Measurements from ENCODE around the gene STX1B. TPM values are rescaled to one million over a fixed set of nuclear protein-coding genes. Genes with fewer than 3 reads are reported as not detected.
A peak's percentile ranks its signal among the peaks of the same experiment; 100 is the strongest.

Gene STX1B
- total RNA-seq, 3 donors from 2014 or later (not counting 1 experiment from before 2014, with no cell fraction given) = 0.14 to 1.6 (median 0.32) TPM

GRCh38 chr16:31029272-31029671 is 18.8 kb upstream of the STX1B start:
- Histone ChIP-seq H3K4me1 (ENCODE audit: control insufficient read depth, insufficient read depth, low read length) (peaks cover 16% of the 10 kb centered on the region), H3K27ac (ENCODE audit: low read length) (no peak overlapping the region), H3K27me3 (ENCODE audit: control insufficient read depth, insufficient read depth, low read length) (no peaks in the 10 kb centered on the region), H3K9me3 (ENCODE audit: control insufficient read depth, insufficient read depth, low read length) (no peaks in the 10 kb centered on the region), H3K36me3 (ENCODE audit: control insufficient read depth, insufficient read depth, low read length) (no peaks in the 10 kb centered on the region), H3K4me3 (ENCODE audit: low read length) (no peak overlapping the region)
- ATAC-seq (no peak), DNase-seq (no peak)
- H3K27me3 Mint-ChIP-seq (ENCODE audit: low read depth in 2 of 2) = no peaks in the 10 kb centered on the region
- no peak overlapping the region for H3K27ac Mint-ChIP-seq
- H3K9me3 Mint-ChIP-seq = no peaks in the 10 kb centered on the region
- H3K36me3 Mint-ChIP-seq = no peaks in the 10 kb centered on the region
- intact Hi-C loops (cut with micrococcal nuclease) = no loop called here
- H3K4me3 Mint-ChIP-seq = no peak overlapping the region
- peaks cover 19 to 21% of the 10 kb centered on the region in 2 donors for H3K4me1 Mint-ChIP-seq
- WGBS (ENCODE audit: insufficient coverage) = 90% methylated on average over 2 of the region's 5 CpGs
- TF ChIP-seq, protein P1, sequence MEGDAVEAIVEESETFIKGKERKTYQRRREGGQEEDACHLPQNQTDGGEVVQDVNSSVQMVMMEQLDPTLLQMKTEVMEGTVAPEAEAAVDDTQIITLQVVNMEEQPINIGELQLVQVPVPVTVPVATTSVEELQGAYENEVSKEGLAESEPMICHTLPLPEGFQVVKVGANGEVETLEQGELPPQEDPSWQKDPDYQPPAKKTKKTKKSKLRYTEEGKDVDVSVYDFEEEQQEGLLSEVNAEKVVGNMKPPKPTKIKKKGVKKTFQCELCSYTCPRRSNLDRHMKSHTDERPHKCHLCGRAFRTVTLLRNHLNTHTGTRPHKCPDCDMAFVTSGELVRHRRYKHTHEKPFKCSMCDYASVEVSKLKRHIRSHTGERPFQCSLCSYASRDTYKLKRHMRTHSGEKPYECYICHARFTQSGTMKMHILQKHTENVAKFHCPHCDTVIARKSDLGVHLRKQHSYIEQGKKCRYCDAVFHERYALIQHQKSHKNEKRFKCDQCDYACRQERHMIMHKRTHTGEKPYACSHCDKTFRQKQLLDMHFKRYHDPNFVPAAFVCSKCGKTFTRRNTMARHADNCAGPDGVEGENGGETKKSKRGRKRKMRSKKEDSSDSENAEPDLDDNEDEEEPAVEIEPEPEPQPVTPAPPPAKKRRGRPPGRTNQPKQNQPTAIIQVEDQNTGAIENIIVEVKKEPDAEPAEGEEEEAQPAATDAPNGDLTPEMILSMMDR (IDR thresholded peaks at IDR 0.05) = no peak

DNA sequence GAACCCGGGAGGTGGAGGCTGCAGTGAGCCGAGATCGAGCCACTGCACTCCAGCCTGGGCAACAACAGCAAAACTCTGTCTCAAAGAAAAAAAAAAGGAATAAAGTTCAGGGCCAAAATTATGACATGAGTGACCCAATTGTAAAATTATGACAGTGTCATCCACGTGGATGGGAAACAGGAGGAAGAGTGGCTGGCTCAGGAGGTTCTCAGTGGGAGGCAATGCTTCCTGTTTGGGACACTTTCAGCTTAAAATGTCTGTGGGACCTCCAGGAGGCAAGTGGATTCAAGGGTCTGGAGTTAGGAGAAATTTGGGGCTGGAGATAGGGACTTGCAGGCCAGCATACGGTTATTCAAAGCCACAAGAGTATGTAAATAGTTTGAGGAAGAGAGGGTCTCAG is 14.9 kb upstream of the STX1B start:
- H3K27ac ChIP-seq (ENCODE audit: low read length) = no peak overlapping the region
- TF ChIP-seq, protein P1 (IDR thresholded peaks at IDR 0.05) = no peak
- no peak overlapping the region for H3K4me3 ChIP-seq (ENCODE audit: low read length)
- H3K4me1 Mint-ChIP-seq = no peaks in the 10 kb centered on the region
- no peaks in the 10 kb centered on the region for H3K9me3 ChIP-seq (ENCODE audit: control insufficient read depth, insufficient read depth, low read length)
- H3K27me3 ChIP-seq (ENCODE audit: control insufficient read depth, insufficient read depth, low read length) = no peaks in the 10 kb centered on the region
- ATAC-seq (no peak), DNase-seq (no peak)
- intact Hi-C loops (cut with micrococcal nuclease) = no loop called here
- H3K36me3 Mint-ChIP-seq = no peaks in the 10 kb centered on the region
- peak overlapping the region in 1 of 2 donors; percentile 44 for H3K27ac Mint-ChIP-seq
- 90% methylated on average over 5 of the region's 5 CpGs for WGBS (ENCODE audit: insufficient coverage)
- no peaks in the 10 kb centered on the region for H3K9me3 Mint-ChIP-seq
- no peaks in the 10 kb centered on the region for H3K36me3 ChIP-seq (ENCODE audit: control insufficient read depth, insufficient read depth, low read length)
- peak overlapping the region; percentile 25 for H3K4me3 Mint-ChIP-seq
- H3K4me1 ChIP-seq (ENCODE audit: control insufficient read depth, insufficient read depth, low read length) = no peaks in the 10 kb centered on the region
- no peaks in the 10 kb centered on the region for H3K27me3 Mint-ChIP-seq (ENCODE audit: low read depth in 2 of 2)

- no peak overlapping the region for H3K4me3 Mint-ChIP-seq
- no peak overlapping the region for H3K4me3 ChIP-seq (ENCODE audit: low read length)
- no peaks in the 10 kb centered on the region for H3K9me3 ChIP-seq (ENCODE audit: control insufficient read depth, insufficient read depth, low read length)
- no peaks in the 10 kb centered on the region for H3K36me3 ChIP-seq (ENCODE audit: control insufficient read depth, insufficient read depth, low read length)
- intact Hi-C loops (cut with micrococcal nuclease) = no loop called here
- H3K36me3 Mint-ChIP-seq = no peaks in the 10 kb centered on the region
- 82% methylated on average over 3 of the region's 6 CpGs for WGBS (ENCODE audit: insufficient coverage)
- H3K9me3 Mint-ChIP-seq = no peaks in the 10 kb centered on the region
- DNase-seq (no peak), ATAC-seq (no peak)
- TF ChIP-seq, protein P1 (IDR thresholded peaks at IDR 0.05) = no peak
- no peak overlapping the region for H3K27ac Mint-ChIP-seq
- no peaks in the 10 kb centered on the region for H3K4me1 Mint-ChIP-seq
- H3K27me3 ChIP-seq (ENCODE audit: control insufficient read depth, insufficient read depth, low read length) = no peaks in the 10 kb centered on the region
- H3K27ac ChIP-seq (ENCODE audit: low read length) = no peak overlapping the region
- no peaks in the 10 kb centered on the region for H3K27me3 Mint-ChIP-seq (ENCODE audit: low read depth in 2 of 2)
- H3K4me1 ChIP-seq (ENCODE audit: control insufficient read depth, insufficient read depth, low read length) = no peaks in the 10 kb centered on the region
Measured at GRCh38 chr16:31023627-31024226, 13.3 kb upstream of the STX1B start.

DNA sequence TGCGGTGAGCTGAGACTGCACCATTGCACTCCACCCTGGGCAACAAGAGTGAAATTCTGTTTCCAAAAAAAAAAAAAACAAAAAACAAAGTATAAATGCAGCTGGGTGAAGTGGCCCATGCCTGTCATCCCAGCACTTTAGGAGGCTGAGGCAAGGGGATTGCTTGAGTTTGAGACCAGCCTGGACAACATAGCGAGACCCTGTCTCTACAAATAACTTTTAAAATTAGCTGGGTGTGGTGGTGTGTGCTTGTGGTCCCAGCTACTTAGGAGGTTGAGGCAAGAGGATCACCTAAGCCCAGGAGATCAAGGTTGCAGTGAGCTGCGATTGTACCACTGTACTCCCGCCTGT is 12.8 kb upstream of the STX1B start:
- 87% methylated on average over 3 of the region's 4 CpGs for WGBS (ENCODE audit: insufficient coverage)

More for the DNA sequence above, 12.8 kb upstream of the STX1B start:
- TF ChIP-seq, protein P1 (IDR thresholded peaks at IDR 0.05) = no peak
- Histone ChIP-seq H3K9me3 (ENCODE audit: control insufficient read depth, insufficient read depth, low read length) (no peaks in the 10 kb centered on the region), H3K4me3 (ENCODE audit: low read length) (no peak overlapping the region), H3K4me1 (ENCODE audit: control insufficient read depth, insufficient read depth, low read length) (no peaks in the 10 kb centered on the region), H3K27me3 (ENCODE audit: control insufficient read depth, insufficient read depth, low read length) (no peaks in the 10 kb centered on the region), H3K36me3 (ENCODE audit: control insufficient read depth, insufficient read depth, low read length) (no peaks in the 10 kb centered on the region), H3K27ac (ENCODE audit: low read length) (no peak overlapping the region)
- ATAC-seq = no peak
- H3K27ac Mint-ChIP-seq = no peak overlapping the region
- intact Hi-C loops (cut with micrococcal nuclease) = no loop called here
- no peaks in the 10 kb centered on the region for H3K27me3 Mint-ChIP-seq (ENCODE audit: low read depth in 2 of 2)
- H3K9me3 Mint-ChIP-seq = no peaks in the 10 kb centered on the region
- H3K4me3 Mint-ChIP-seq = no peak overlapping the region
- no peaks in the 10 kb centered on the region for H3K4me1 Mint-ChIP-seq
- no peak for DNase-seq
- no peaks in the 10 kb centered on the region for H3K36me3 Mint-ChIP-seq
